Left kidney (tissue), 2 donors: ENCODE data around the gene NSMF. TPM values are rescaled to one million over a fixed set of nuclear protein-coding genes. Genes with fewer than 3 reads are reported as not detected.
A peak's percentile ranks its signal among the peaks of the same experiment; 100 is the strongest.
"Not testable (repeated sequence)": the region's sequence is repeated elsewhere in the genome, so short reads cannot be mapped to it uniquely, and the experiment has no call there.

ENCODE experiments used
- DNase-seq: peaks from one replicate; pipeline ENCODE4 v3.0.0-alpha.2; 2013
- polyA plus RNA-seq: library from polyadenylated mRNA; unstranded; fragments of 120-200 nt; gene quantifications from one replicate; pipeline ENCODE4 v1.2.1, GENCODE V29; 2013; ENCODE audit not compliant: insufficient read length

The NSMF gene
- polyA plus RNA-seq, 1 donor = 49.2 TPM

DNA sequence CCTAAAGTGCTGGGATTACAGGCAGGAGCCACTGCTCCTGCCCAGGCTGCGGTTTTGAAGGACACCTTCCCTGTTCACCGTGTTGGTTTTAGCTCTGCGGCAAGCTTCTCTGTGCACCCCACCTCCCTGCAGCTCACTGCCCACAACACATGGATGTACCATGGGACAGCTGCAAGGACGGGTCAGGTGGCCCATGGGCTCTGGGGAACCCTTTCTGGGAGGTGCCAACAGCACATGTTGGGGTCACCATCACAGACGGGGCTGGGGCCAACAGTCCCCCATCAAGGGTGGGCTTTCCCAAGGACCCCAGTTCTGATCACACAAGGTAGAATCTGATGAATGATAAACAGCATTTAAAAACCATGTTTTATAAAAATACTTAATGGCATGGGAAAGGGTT lies 43.7 kb downstream of the NSMF start:
- no peak for DNase-seq

DNA sequence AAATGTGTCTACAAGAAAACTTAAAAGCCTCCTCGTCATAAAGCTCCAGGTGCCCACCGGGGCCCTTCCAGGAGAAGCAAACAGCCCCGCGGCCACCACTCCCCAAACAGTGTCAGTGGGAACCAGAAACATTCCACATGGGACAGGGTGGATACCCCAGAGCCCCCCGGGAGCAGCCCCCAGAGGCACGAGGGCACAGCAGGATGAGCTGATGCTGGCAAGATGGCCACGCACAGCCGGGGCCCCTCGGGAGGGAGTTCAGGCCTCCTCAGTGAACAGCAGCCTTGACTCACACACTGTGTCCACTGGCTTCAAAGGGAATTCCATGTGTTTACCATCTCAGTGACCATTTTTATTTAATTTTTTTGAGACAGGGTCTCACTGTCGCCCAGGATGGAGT lies 46.7 kb downstream of the NSMF start:
- DNase-seq = no peak

DNA sequence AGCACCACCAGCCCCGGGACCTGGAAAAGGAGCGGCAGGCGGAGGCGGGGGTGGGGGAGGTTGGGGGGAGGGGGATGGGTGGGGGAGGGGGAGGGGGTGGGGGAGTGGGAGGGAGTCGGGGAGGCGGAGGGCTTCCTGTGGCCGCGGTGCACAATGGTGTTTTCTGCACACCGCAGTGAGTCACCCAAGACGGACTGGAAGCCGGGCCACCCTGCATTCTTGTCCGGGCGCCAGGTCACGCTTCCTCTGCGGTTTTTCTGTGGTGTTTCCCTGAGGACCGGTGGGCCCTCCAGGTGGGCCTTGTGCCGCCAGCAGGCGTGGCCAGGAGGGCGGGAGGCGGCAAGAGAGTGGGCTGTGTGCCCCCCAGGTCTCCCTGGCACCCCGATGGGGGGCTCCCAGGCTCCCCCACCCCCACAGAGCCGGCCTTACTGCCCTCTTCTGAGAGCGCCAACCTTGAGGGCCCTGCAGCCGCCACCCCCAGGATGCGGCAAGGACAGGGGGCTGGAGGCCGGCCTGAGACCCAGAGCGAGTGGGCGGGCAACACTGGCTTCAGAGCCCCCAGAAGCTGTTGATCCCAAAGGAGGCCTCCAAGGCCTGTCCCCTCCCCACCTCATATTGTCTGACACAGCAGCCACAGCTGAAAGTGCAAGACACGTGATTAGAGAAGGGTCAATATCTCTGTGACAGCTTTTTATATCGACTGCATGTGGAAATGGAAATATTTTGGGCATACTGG lies 47.3 kb downstream of the NSMF start:
- DNase-seq = no peak

GRCh38 chr9:137411260-137411644 lies 47.9 kb downstream of the NSMF start:
- DNase-seq = no peak

DNA sequence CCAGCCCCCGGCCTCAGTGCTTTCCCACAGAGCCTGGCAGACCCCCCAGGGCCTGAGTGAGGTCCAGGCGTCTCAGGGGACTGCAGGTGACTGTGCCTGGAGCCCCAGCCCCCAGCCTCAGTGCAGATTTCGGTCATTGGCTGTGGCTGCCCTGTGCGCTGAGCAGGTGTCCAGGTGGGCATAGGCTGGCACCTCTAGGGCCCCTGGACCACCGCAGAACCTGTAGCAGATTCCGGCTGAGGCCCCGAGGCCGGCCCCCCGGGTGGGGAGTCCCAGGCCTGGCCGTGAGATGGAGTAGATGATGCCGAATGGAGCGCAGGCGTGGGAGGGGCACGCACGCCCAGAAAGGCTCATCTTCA lies 48.3 kb downstream of the NSMF start:
- DNase-seq = no peak

GRCh38 chr9:137410236-137410890 lies 48.8 kb downstream of the NSMF start:
- DNase-seq = not testable (repeated sequence)

DNA sequence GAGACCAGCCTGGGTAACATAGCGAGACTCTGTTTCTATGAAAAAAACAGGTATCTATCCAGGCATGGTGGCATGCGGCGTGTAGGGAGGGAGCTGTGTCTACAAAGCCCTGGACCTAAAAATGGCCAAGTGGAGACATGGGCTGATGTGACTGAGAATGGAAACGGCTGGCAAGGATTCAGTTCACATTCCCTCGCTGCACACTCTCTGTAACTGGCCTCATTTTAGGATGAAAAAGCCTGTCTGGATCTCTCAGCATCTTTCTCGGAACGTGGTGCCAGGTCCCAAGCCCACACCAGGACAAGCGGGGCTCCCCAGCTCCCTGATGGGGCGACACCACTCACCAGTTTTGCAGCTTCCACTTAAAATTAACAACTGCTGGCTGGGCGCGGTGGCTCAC lies 49.6 kb downstream of the NSMF start:
- DNase-seq = no peak

DNA sequence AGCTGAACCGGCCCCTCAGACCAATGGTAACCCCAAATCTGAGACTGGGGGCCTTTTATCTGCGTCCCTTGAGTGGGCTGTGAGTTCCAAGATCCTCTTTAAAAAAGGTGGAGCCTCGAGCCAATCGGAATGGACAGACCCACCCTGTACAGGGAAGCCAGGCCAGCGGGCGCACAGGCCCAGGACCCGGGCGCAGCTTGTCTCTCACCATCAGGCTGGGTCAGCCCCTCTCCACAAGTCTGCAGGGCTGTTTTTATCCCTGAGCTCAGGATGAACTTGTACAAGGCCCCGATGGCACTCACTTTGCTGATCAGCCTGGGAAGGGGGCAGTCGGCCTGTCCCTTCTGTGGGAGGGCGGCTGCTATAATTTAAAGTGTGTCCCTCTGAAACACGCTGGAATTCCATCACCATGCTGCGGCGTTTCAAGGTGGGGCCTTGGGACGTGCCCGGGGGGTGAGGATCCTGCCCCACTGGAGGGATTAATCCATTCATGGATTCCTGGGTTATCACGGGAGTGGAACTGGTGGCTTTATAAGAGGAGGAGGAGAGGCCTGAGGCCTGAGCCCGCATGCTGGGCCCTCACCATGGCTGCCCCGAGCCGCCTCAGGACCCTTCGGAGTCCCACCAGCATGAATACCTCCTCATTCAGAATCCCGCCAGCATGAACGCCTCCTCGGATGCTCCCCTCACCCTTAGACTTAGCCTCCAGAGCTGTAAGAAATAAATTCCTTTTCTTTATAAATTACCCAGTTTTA lies 50.3 kb downstream of the NSMF start:
- DNase-seq = no peak

DNA sequence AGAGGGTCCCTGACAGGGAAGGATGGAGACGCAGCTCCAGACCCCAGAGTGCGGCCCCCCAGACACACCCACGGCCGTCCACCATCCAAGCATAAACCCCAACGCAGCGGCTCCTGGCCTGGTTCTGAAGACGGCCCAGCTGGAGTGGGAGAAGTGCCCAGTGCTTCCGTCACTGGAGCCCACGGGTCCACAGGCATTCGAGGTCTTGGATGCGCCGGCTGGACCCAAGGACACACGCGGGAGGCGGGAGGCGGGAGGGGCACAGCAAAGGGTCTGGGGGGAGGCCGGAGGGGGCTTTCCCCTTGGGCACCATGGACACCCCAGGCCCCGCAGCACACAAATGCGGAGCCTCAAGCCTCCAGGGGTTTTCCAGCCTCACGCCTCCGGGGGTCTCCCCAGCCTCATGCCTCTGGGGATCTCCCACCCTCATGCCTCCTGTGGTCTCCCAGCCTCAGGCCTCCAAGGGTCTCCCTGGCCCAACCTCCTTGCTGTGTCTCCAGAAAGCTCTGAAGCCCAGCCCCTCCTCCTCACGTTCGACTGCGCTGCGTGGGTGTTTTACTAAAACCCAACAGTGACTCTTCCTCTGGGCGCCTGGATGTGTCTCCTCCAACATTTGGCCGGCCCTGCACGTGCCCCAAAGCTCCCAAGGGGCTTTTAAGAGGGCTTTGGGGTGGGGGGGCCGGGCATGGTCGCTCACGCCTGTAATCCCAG lies 51.4 kb downstream of the NSMF start:
- DNase-seq = no peak

GRCh38 chr9:137406876-137407589 lies 52.1 kb downstream of the NSMF start:
- peak; percentile 75 for DNase-seq

DNA sequence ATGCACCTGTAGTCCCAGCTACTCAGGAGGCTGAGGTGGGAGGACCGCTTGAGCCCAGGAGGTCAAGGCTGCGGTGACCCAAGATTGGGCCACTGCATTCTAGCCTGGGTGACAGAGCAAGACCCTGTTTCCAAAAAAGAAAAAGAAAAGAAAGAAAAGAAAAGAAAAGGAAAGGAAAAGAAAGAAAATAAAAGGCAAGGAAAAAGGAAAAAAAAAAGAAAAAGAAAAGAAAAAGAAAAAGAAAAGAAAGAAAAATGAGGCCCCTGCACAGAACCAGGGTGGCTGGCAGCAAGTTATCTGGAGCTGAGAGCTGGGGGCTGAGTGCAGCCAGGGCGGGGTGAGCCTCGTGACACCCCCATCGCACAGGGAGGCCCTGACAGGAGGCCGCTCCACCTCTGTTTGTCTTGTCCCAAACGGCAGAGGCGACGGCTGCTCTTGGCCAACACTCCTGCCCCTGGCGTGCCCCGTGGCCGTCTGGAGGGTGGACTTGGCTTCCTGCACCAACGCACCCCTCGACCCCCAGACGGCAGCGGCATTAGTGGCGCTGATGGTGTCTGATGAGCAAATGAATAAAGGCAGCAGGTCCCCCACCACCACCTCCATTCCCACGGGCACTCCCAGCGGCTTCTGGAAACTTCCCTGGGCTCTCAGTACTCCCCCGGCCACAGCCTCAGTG lies 52.9 kb downstream of the NSMF start:
- no peak for DNase-seq

GRCh38 chr9:137405677-137406081 lies 53.5 kb downstream of the NSMF start:
- no peak for DNase-seq

- DNase-seq = no peak
These were observed 54.1 kb downstream of the NSMF start for GRCh38 chr9:137404961-137405567.

- DNase-seq = no peak
These were observed 55.9 kb downstream of the NSMF start for GRCh38 chr9:137403269-137403668.

GRCh38 chr9:137402746-137403145 lies 56.4 kb downstream of the NSMF start:
- DNase-seq = no peak

GRCh38 chr9:137398561-137399468 lies 60.3 kb downstream of the NSMF start:
- DNase-seq = no peak

DNA sequence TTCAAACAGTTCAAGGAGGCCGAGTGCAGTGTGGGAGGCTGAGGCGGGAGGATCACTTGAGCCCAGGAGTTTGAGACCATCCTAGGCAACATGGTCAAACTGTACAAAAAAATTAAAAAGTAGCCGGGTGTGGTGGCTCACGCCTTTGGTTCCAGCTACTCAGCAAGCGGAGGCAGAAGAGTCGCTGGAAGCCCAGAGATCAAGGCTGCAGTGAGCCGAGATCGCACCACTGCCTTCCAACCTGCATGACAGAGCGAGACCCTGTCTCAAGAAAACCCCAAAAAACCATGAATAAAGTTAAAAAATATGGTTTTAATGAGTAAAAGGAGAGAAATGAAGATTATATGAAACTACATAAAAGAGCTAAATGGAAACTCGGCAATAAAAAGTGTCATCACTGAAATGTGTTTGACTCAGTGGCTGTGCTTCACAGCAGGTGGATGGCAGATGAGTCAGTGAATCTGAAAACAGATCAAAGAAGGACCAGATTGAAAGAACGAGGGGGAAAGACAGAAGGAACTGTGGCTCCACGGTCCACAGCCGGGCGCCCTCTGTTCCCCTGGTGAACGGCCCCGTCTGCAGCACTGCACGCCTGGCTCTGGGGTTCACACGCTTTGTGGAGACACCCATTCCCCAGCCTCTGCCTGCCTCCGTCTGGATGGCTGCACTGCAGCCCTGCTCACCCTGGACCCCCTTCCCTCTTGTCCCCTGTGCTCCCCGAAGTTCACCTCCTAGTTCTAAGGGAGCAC lies 61.3 kb downstream of the NSMF start:
- no peak for DNase-seq
